Ascending aorta (tissue), 2 donors: ENCODE data around the gene ZNF784. TPM values are rescaled to one million over a fixed set of nuclear protein-coding genes. Genes with fewer than 3 reads are reported as not detected.

Source experiments
- DNase-seq, 2 donors: peaks; one replicate each; pipeline ENCODE4 v3.0.0-alpha.2; 2019; ENCODE audit warnings: low spot score in 2 of 2
- H3K27ac ChIP-seq, 2 donors: fragments of 200-600 bp; sonication (generic); one replicate each; pipeline ENCODE4 v1.5.1; 2016 to 2017; ENCODE audit warnings: mild to moderate bottlenecking in 1 of 2
- H3K27me3 ChIP-seq: fragments of 200-600 bp; sonication (generic); one replicate; pipeline ENCODE4 v1.5.1; 2017
- H3K36me3 ChIP-seq, 2 donors: fragments of 200-600 bp; sonication (generic); one replicate each; pipeline ENCODE4 v1.5.1; 2016
- H3K4me1 ChIP-seq, 2 donors: fragments of 200-600 bp; sonication (generic); one replicate each; pipeline ENCODE4 v1.5.1; 2016 to 2017; ENCODE audit warnings: mild to moderate bottlenecking in 1 of 2
- H3K4me3 ChIP-seq, 2 donors: fragments of 200-600 bp; sonication (generic); one replicate each; pipeline ENCODE4 v1.5.1; 2016 to 2017; ENCODE audit warnings: mild to moderate bottlenecking in 1 of 2
- H3K9me3 ChIP-seq, 2 donors: fragments of 200-600 bp; sonication (generic); one replicate each; pipeline ENCODE4 v1.5.1; 2016
- CTCF ChIP-seq, 3 experiments: fragments of 200-600 bp in 2 of 3; fragments of 450-650 bp in 1 of 3; sonication (generic) in 2 of 3; IDR thresholded peaks; one replicate each; pipeline ENCODE4 v1.5.1; 2016 to 2019; ENCODE audit warnings: antibody characterized with exemption in 3 of 3, mild to moderate bottlenecking in 1 of 3, moderate library complexity in 1 of 3
- intact Hi-C: fragments of 100-400 bp; cut with DNase I; formaldehyde crosslinking; loops from one replicate; pipeline ENCODE4 v1.15.1; 2023
- total RNA-seq: library from RNA; depleted of rRNA; stranded (reverse); fragments of >200 nt; gene quantifications from one replicate; pipeline ENCODE4 v1.1.0, GENCODE V29; 2016

The ZNF784 gene
- total RNA-seq, 1 donor from 2014 or later: 14.7 TPM

- Histone ChIP-seq H3K4me3 (no peak overlapping the region), H3K9me3 (no peaks in the 10 kb centered on the region), H3K36me3 (peaks cover 64 to 72% of the 10 kb centered on the region in 2 donors), H3K4me1 (peaks cover 0 to 5% of the 10 kb centered on the region in 2 donors), H3K27me3 (no peaks in the 10 kb centered on the region), H3K27ac (no peak overlapping the region)
- no peak for TF ChIP-seq CTCF (IDR thresholded peaks at IDR 0.05)
- peak in 1 of 2 donors; percentile 76 for DNase-seq
- intact Hi-C loops: no loop called here
These were observed 46.1 kb upstream of the ZNF784 start for GRCh38 chr19:55670280-55671053.

- no peak for DNase-seq
- no peak for TF ChIP-seq CTCF (IDR thresholded peaks at IDR 0.05)
- Histone ChIP-seq H3K4me1 (peaks cover 0 to 4% of the 10 kb centered on the region in 2 donors), H3K27ac (no peak overlapping the region), H3K4me3 (no peak overlapping the region), H3K36me3 (peaks cover 68 to 77% of the 10 kb centered on the region in 2 donors), H3K27me3 (no peaks in the 10 kb centered on the region), H3K9me3 (no peaks in the 10 kb centered on the region)
- intact Hi-C loops: no loop called here
These were observed 45.3 kb upstream of the ZNF784 start for GRCh38 chr19:55669418-55670279.

GRCh38 chr19:55668603-55669348, 44.4 kb upstream of the ZNF784 start:
- peaks cover 70 to 78% of the 10 kb centered on the region in 2 donors for H3K36me3 ChIP-seq
- H3K4me1 ChIP-seq: no peaks in the 10 kb centered on the region
- DNase-seq: no peak
- H3K9me3 ChIP-seq: no peaks in the 10 kb centered on the region
- H3K27ac ChIP-seq: no peak overlapping the region
- no peak for TF ChIP-seq CTCF (IDR thresholded peaks at IDR 0.05)
- H3K4me3 ChIP-seq: no peak overlapping the region
- H3K27me3 ChIP-seq: no peaks in the 10 kb centered on the region
- intact Hi-C loops: no loop called here

- no peak overlapping the region for H3K4me3 ChIP-seq
- intact Hi-C loops: no loop called here
- H3K4me1 ChIP-seq: no peaks in the 10 kb centered on the region
- TF ChIP-seq CTCF (IDR thresholded peaks at IDR 0.05): no peak
- DNase-seq: no peak
- H3K27me3 ChIP-seq: no peaks in the 10 kb centered on the region
- peaks cover 75 to 81% of the 10 kb centered on the region in 2 donors for H3K36me3 ChIP-seq
- H3K27ac ChIP-seq: no peak overlapping the region
- H3K9me3 ChIP-seq: no peaks in the 10 kb centered on the region
These were observed 43.6 kb upstream of the ZNF784 start for GRCh38 chr19:55667958-55668357.

- Histone ChIP-seq H3K36me3 (peaks cover 79 to 85% of the 10 kb centered on the region in 2 donors), H3K27ac (no peak overlapping the region), H3K27me3 (no peaks in the 10 kb centered on the region), H3K4me1 (no peaks in the 10 kb centered on the region), H3K9me3 (no peaks in the 10 kb centered on the region), H3K4me3 (no peak overlapping the region)
- no peak for TF ChIP-seq CTCF (IDR thresholded peaks at IDR 0.05)
- no peak for DNase-seq
- intact Hi-C loops: no loop called here
These were observed 43.1 kb upstream of the ZNF784 start for GRCh38 chr19:55667511-55667910.
